ENCODE measurements around the gene LIPI. TPM values are rescaled to one million over a fixed set of nuclear protein-coding genes. Genes with fewer than 3 reads are reported as not detected.
"Not testable (repeated sequence)": the region's sequence is repeated elsewhere in the genome, so short reads cannot be mapped to it uniquely, and the experiment has no call there.

LIPI gene
- total RNA-seq, 1 experiment from 2014 or later = not detected

DNA sequence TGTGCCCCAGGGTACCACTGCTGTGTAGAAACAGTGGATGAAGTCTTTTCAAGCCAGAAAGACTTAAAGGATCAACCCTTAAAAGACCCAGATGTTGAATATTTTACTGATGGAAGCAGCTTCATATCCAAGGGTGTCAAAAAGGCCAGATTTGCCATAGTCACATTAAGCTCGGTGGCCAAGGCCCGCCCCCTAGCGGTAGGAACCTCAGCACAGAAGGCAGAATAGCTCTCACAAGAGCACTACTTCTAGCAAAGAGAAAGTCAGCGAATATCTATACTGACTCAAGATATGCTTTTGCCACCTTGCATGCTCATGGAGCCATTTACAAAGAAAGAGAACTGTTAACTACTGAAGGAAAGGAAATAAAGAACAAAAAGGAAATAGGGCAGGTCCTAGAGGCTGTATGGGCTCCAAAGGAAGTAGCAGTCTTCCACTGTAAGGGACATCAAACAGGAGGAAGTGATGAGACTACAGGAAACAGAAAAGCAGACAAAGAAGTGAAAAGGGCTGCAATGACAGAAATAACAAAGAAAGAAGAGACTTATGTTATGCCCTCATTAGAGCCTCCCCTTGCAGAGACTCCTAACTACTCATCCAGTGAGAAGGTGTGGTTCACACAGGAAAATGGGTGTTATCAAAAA, 90.5 kb downstream of the LIPI start:
- peak; percentile 6 for DNase-seq (ENCODE audit: extremely low read depth, low read depth)

DNA sequence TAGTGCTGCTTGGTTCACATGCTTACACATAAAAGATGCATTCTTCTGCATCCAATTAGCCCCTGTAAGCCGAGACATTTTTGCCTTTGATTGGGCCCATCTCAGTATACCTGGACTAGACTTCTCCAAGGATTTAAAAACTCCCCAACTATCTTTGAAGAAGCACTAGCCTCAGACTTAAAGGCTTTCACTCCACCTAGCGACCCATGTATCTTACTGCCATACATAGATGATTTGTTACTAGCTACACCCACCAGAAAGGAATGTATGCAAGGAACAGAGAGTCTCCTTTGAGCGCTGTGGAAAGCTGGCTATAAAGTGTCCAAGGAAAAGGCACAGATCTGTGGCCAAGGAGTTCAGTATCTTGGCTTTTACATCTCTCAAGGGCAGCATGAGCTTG, 91.7 kb downstream of the LIPI start:
- no peak for DNase-seq (ENCODE audit: extremely low read depth, low read depth)

DNA sequence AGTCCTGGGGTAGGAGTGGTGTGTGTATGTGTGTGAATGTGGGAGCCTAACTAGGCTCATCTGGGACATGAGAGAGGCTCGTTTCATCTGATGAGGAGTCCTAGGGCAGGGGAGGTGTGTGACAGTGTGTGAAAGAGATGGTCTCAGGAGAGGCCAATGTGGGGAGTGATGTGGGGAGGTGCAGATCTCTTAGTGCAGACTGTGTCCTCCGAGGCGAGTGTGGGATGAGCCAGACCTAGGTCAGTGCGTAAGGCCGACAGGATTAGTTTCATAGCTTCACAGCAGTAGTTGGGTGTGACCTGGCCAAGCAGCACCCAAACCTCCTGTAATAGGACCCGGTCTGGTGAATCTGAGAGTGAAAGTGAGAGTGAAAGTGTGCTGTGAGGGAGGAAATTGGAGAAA, 94.7 kb downstream of the LIPI start:
- no peak for DNase-seq (ENCODE audit: extremely low read depth, low read depth)

GRCh38 chr21:14115646-14116045, 95.1 kb downstream of the LIPI start:
- DNase-seq (ENCODE audit: extremely low read depth, low read depth) = no peak

DNA sequence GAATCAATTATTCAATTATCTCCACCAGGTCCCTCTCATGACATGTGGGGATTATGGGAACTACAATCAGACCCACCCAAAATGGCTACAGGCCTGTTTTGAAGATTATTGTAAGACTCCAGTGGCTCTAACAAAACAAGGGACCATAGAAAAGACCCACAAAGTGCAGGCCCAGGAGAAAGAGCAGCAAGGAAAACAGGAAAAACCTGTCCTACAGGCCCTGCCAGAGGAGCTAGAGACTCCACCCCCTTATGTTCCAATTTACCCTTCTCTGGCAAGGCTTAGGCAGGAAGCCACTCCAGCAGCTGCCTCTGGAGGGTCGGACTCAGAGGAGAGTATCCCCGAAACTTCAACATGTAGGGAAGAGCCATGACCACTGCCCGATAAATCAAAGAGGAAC, 96.5 kb downstream of the LIPI start:
- no peak for DNase-seq (ENCODE audit: extremely low read depth, low read depth)

DNA sequence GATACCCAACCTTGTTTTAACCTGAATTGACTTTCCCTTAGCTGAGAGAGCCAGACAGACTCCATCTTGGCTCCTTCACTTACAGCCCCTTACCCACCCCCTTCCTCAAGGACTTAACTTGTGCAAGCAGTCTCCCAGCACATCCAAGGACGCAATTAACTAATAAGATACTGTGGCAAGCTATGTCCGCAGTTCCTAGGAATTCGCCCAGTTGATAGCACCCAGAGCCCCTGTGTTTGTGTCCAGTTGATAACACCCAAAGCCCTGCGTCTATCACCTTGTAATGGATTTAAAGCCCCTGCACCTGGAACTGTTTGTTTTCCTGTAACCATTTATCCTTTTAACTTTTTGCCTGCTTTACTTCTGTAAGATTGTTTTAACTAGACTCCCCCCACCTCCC, 106.2 kb downstream of the LIPI start:
- not testable (repeated sequence) for DNase-seq (ENCODE audit: extremely low read depth, low read depth)

- no peak for DNase-seq (ENCODE audit: extremely low read depth, low read depth)
These were observed 111.2 kb downstream of the LIPI start for GRCh38 chr21:14099570-14099969.

DNA sequence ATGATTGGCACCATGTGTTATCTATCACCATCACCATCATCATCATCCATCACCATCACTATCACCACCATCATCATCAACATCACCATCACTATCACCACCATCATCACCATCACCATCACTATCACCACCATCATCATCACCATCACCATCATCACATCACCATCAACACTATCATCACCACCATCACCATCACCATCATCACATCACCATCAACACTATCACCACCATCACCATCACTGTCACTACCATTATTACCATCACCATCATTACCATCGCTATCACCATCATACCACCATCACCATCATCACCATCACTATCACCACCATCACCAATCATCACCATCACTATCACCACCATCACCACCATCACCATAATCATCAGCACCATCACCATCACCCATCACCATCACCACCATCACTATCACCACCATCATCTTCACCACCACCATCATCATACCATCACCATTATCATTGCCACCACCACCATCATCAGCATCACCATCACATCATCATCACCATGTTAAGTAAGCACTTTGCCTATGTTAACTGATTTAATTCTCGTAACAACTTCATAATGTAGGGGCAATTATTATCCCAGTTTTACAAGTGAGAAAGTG, 112.8 kb downstream of the LIPI start:
- no peak for DNase-seq (ENCODE audit: extremely low read depth, low read depth)

DNA sequence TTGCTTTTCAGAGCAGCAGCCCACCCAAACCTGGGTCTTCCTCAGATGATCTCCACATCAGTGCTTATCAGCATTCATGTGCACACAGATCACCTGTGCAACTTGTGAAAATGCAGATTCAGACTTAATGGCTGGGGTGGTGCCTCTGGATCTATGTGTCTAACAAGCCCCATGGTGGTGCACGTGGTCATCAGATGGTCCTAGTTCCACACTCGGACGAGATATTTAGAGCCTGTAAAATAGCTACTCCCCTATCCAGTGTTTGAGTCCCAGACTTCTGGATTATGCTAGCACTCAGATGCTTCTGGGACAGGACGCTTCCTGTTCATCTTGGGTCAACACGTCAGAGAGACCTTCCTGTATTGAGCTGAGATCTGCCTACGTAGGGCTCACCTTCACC, 114.2 kb downstream of the LIPI start:
- DNase-seq (ENCODE audit: extremely low read depth, low read depth) = no peak

- DNase-seq (ENCODE audit: extremely low read depth, low read depth) = no peak
These were observed 114.6 kb downstream of the LIPI start for GRCh38 chr21:14096172-14096571.

DNA sequence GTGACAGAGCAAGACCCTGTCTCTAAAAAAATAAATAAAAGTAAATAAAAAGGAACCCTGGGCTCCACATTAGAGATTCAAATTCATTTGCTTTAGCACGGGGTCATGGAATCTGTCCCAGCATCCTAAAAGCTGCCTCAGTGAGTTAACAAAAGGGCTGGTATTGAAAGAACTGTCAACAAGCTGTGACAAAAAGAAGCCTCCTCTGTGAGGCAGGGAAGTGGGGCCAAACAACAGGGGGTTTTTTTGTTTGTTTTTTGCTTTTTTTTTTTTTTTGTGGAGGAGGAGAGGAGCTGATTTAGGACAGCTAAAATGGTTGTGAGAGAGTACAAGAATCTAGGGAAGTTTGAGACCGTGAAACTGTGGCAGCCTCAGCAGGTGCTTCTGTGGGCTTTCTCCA, 115.7 kb downstream of the LIPI start:
- DNase-seq (ENCODE audit: extremely low read depth, low read depth) = no peak

GRCh38 chr21:14092834-14093560, 117.8 kb downstream of the LIPI start:
- DNase-seq (ENCODE audit: extremely low read depth, low read depth) = no peak

DNA sequence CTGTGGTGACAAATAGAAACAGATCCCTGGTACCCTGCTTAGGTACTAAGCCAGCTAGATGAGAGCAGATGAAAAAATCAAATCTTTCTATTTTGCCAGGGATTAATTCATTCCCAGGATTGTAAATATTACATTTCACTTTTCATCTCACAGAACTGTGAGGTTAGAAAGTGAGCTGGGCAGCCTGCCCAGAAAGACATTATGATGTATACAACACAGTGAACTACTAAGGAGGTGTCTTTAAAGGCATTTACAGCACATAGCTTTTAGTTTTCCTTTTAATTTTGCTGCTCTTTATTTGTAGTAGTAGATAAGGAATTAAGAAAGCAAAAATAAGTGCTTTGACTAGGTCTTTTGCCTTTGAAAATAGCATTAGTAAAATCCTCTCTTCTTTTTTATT, 120.6 kb downstream of the LIPI start:
- not testable (repeated sequence) for DNase-seq (ENCODE audit: extremely low read depth, low read depth)

GRCh38 chr21:14088391-14088790, 122.4 kb downstream of the LIPI start:
- DNase-seq (ENCODE audit: extremely low read depth, low read depth) = no peak

DNA sequence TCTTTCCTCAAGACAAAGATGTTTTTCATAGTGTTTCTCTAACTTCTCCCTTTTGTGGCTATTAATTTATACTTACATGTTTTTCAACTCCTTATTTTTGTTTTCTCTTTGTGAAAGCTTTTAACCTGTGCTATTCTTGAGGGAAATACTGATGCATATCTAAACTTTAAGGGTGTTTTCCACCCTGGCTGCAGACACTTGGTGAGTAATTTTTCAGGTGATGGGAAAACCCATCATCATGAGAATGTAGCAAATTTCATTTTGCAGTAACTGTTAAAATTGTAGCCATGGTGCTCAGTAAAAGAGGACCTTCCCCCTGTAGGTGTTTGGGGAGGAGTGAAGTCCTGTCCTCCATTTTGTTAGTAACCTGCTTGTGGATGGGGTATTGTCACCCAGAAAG, 124.2 kb downstream of the LIPI start:
- DNase-seq (ENCODE audit: extremely low read depth, low read depth) = no peak

DNA sequence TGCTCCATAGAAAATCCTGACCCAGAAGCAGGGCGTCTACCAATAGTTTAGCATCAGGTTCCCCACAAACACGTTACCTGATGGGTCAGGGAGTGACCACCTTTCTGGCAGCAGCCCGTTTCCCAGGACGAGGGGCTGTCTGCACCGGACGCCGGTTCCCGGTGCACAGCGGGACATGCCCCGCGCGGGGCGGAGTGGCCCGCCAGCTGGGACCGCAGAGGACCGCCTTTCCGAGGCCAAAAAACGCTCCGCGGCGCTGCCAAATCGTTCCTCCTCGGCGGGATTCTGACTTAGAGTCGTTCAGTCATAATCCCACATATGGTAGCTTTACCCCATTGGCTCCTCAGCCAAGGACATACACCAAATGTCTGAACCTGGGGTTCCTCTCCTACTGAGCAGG, 126.1 kb downstream of the LIPI start:
- DNase-seq (ENCODE audit: extremely low read depth, low read depth) = no peak

DNA sequence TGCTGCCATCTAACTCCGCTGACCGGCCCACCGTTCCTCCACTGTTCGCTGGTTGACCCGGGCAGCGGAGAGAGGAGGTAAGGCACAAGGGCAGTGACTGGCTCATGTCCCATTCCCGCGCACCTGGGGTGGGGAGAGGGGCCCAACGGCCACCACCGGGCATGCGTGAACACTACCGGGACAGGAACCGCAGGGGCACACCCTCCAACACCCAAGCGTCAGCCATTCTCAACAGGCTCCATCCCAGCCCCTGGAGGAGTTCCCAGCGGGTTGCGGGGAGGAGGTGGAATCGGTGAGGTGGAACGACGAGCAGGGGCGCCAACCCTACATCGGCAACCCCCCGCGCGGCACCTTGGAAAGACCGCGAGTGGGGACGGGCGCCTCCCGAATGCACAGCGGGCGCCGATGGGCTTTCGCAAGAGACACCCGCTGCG, 126.7 kb downstream of the LIPI start:
- no peak for DNase-seq (ENCODE audit: extremely low read depth, low read depth)

GRCh38 chr21:14080764-14081096, 130.0 kb downstream of the LIPI start:
- no peak for DNase-seq (ENCODE audit: extremely low read depth, low read depth)

- no peak for DNase-seq (ENCODE audit: extremely low read depth, low read depth)
These were observed 130.6 kb downstream of the LIPI start for GRCh38 chr21:14080040-14080763.

- no peak for DNase-seq (ENCODE audit: extremely low read depth, low read depth)
These were observed 131.9 kb downstream of the LIPI start for GRCh38 chr21:14078746-14079375.

All from NCI-H460 (cell line).